HG03280 (cell line): ENCODE measurements around the gene PTPRN2.
"Not testable (repeated sequence)": the region's sequence is repeated elsewhere in the genome, so short reads cannot be mapped to it uniquely, and the experiment has no call there.

Experiments
- ATAC-seq: cut with Tn5 transposase; IDR thresholded peaks from one replicate; pipeline ENCODE4 v1.9.1; 2021; ENCODE audit warnings: mild to moderate bottlenecking, moderate library complexity; ENCODE audit not compliant: unreplicated experiment

Gene PTPRN2

DNA sequence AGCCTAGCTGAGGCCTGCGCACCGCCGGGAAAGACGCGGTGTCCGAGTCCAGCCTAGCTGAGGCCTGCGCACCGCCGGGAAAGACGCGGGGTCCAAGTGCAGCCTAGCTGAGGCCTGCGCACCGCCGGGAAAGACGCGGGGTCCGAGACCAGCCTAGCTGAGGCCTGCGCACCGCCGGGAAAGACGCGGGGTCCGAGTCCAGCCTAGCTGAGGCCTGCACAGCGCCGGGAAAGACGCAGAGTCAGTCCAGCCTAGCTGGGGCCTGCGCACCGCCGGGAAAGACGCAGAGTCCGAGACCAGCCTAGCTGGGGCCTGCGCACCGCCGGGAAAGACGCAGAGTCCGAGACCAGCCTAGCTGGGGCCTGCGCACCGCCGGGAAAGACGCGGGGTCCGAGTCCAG is 161.9 kb downstream of the PTPRN2 start:
- not testable (repeated sequence) for ATAC-seq

DNA sequence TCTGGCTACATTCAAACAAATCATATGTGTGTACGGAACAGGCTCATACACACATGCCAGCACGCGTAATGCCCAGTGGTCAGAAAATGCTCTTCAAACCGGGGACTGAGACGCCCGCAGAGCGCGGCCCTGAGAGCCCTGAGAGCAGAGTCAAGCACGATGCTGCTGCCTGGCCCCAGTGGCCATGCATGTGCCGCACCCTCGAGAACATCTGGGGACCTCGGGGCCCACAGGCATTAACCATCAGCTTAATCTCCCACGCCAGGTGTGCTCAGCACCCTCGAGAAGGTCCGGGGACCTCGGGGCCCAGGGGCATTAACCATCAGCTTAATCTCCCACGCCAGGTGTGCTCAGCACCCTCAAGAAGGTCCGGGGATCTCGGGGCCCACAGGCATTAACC is 163.1 kb downstream of the PTPRN2 start:
- ATAC-seq = no peak

DNA sequence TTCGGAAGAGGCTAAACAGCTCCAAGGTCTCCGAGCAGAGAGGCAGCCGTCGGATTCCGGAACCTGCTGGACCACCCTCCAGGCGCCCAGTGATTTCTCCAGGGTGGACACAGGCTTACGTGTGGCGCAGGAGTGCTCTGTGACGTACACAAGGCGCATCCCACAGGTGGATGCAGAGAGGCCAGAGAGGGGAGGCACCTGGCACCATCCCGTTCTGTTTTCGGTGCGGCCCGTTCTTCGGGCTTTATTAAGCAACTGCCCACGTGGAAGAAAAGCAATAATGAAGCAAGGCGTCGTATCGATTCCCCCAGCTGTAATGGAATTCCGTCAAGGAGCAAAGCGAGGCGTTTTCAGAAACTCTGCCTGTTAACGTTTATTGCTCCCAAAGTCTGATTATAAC is 163.6 kb downstream of the PTPRN2 start:
- ATAC-seq = no peak

DNA sequence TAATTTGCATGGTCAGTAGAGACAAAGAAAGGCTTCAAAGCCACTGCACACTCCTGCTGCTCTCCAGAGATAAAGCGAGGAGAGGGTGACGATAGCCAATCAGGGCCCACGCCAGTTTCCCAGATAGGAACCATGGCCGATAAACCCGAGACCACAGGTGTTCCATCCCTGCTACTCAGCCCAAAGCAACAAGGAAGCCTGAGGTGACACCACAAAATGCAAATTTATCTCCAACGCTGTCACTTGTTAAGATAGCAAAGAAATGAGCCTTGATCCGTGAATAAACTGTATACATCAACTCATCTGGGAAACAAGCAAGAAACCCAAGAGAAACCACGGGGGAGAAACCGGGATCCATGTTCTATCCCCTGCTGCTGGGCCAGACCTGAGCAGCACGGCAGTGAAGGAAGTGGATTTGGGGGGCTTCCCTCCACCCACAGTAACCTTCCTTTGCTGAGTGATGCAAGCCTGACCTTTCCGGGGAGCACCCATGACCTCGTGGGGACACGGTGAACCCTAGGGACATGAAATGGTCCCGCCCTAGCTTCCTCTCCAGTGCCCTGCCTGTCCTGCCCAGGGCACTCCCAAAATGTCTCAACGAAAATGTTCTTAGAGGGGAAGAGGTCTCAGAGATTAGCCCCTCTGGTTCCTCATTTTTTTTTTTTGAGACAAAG is 164.6 kb downstream of the PTPRN2 start:
- ATAC-seq = no peak

DNA sequence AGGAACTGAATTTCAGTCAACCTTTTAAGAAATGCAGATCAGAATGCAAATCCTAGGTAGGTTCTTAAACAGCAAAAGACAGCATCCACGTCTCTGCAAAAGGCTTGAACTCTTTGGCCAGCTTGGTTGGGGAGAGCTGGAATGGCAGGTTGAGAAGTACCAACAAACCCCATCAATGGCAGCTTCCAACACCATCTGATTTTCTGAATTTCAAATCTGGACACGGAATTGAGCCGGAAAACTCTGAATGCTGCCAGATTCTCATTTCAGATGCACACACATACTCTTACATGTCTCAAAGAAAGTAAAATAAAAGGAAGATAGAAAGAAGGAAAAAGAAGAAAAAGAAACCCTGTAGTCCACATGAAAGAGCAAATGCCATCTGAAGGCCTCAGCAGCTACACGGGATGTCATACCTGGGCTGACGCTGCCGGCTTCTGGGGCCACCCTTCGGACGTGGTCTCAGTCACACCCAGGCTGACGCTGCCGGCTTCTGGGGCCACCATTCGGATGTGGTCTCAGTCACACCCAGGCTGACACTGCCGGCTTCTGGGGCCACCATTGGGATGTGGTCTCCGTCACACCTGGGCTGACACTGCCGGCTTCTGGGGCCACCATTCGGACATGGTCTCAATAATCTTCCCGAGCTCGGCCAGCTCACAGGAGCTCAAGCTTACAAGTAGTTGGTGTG is 165.3 kb downstream of the PTPRN2 start:
- ATAC-seq = no peak

DNA sequence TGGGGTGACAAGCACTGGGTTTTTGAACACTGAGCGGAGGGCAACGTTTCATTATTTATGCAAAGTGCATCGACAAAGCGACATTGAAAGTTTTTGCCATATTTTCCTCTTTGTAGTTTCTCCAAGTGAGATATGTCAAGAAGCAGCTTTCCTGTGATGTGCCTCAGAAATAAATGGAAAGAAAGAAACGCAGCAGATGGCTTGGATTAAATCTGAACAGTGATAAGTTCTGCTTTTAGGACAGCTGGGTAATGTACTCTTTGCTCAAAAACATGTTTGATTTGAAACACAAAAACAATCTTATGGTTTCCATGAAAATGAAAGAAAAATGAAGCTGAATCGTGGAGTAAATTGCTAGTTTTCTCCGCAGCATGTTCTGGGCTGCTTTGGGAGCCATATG is 166.3 kb downstream of the PTPRN2 start:
- ATAC-seq = no peak

DNA sequence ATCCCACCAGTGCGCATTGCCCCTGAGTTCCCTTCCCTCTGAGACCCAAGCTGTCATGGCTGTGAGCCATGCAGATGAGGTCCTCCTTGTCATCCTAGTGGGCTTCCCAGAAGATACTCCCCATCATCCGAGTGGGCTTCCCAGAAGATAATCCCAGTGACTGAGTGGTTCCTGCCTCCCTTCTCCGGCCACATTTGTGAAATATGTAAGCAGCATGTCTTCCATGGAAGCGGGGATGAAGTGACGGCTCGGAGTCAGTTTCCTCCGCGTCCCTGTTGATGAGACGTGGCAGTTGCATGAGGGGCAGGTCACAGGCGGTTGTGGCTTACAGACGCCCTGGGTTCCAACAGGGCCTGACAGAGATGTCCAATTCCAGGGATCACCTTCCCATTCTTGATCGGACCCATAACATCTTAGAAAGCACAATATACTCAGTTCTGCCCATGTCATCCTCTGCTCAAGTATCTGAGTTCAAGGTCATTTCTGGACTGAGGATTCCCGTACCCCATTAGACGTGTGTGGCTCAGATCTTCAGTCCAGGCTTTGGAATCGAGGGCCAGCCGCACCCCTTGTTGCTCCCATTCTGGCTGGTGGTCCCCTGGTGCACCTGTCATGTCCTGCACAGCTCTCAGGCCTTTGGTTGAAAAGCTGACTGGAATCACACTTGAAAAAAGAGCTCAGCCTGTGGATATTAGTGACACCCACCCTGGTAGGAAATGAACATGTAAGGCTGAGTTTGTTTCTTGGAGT is 166.9 kb downstream of the PTPRN2 start:
- no peak for ATAC-seq

DNA sequence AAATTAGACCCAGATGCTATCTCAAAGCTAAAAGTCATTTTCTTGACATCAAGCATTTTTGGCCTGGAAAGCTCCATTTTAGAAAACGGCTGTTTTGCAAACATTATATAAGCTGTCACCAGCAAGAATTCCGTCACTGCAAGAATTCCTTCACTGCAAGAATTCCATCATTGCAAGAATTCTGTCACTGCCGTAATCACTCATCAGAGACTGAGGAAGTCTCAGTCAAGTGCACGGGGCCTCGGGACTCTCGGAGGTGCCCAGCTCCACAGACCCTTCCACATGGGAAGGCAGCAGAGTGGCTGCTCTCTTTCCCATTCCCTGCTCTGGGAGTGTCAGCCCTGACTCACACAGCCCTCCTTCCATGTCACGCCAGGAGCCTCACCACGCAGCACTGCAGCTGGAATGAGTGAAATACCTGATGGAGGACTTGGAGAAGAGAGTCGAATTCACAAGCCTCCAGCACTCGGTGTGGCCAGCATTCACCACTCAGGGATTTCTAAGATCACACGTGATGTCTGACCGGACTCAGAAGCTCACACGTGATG is 168.3 kb downstream of the PTPRN2 start:
- ATAC-seq = no peak

DNA sequence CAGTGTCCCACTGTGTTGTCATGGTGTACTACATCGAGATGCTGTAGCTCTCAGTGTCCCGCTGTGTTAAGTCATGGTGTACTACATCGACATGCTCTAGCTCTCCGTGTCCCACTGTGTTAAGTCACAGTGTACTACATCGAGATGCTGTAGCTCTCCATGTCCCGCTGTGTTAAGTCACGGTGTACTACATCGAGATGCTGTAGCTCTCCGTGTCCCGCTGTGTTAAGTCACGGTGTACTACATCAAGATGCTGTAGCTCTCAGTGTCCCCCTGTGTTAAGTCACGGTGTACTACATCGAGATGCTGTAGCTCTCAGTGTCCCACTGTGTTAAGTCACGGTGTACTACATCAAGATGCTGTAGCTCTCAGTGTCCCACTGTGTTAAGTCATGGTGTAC is 169.2 kb downstream of the PTPRN2 start:
- ATAC-seq = not testable (repeated sequence)

DNA sequence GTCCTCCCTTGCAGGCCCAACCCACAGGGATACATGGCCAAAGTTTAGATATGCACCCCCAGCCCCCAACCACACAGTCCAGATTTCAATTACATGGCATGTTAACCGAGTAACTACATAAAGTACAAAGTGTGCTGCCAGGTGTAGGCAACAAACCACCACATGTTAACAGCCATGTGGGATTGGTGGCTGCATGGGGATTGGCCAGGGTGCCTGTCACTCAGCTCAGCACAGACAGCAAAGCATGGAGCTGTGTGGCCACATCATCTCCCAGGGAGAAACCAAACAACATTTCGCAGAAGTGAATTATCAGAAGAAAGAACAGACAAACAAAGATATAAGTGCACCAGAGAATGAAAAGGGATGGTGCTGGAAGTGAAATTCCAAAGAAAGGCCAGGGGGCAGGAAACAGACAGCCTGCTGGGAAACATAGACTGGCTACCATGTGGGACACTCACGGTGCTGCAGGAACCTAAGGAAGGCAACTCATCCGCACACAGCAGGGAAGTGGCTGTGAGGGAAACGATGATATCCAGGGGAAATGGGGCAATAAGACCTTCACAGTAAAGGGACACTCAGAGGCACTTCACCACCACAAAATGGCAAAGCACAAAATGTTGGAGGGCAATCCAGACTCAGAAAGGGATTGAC is 171.2 kb downstream of the PTPRN2 start:
- no peak for ATAC-seq

DNA sequence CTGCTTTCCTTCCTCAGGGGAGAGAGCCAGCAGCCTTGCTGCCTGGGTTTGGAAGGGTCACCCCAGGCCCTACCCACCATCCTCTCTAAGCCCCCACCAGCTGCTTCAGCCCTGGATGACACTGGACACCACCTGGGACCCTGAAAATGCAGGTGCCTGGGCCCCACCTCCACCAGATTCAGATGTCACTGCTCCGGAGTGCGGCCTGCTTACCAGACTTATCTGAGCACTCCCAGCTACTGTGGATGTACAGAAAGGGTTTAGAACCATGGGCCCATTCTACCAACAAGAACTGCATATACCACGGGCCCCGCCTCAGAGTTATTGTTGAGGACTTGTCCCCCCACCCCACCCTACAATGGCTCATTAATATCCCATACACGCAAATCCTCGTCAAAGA is 172.3 kb downstream of the PTPRN2 start:
- no peak for ATAC-seq

DNA sequence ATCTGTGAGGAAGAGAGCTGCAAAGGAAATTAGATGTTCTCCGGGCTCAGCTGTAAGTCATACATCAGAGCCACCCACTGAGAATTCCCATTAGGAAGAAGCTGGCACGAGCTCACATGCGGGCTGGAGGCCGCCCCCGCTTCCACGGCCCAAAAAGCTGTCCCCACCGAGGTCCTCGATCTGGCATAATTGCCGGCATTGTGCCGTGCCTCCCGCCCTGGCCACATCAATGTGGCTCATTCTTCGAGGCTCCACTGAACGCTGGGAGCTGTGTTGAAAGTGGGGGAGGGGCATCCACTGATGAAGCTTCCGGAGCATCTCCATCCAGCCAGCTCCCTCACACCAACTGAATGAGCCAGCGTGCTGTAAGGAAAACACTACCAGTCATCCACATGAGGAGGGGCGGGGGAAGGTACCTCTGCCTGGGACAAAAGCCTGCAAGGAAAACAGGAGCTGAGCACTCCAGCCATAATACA is 173.1 kb downstream of the PTPRN2 start:
- no peak for ATAC-seq

DNA sequence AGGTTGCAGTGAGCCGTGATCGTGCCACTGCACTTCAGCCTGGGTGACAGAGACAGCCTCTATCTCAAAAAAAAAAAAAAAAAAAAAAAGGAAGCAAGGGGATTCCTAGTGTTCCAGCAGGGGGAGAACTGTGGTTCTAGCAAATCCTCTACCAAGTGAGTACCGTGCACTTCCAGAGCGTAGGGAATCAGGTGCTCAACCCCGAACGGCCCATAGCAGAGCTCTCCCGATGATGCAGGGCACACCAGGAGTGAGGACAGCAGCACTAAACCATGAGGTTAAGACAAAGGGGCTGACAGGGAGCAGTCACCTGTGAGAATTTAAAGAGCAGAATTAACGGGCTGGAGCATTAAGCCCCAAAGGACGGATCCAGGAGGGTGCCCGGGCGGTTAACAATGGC is 173.6 kb downstream of the PTPRN2 start:
- ATAC-seq = no peak

DNA sequence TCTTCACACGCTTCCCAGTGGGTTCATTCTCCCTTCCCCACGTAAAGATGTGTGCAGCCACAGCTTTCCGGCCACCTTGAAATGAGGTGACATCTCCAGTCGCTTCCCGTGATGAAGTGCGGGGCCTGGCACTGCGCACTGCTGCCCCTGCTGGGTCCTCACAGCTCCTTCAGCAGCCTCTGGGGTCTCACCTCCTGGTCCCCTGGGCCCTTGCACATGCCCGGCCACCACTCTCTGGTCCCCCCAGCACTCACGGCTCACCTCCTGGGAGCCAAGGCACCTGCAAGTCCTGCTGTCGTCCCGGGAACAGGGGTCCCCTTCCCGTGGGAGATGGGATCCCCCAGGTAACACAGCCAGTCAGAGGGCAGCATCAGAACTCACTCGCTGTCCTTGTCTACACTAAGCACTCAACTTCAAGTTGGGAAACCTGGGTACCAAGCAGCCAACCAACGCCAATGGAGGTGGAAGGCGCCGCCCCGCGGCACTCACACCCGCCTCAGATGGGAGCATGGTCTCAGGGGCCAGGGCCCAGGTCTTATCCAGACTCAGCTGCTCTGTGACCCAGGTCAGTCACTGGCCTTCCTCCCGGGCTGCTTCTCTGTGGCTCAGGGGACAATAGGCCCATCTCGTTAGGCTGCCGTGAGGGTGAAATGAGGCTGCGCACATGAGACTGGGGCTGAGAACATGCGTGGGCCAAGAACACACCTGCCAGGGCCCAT is 176.2 kb downstream of the PTPRN2 start:
- no peak for ATAC-seq

DNA sequence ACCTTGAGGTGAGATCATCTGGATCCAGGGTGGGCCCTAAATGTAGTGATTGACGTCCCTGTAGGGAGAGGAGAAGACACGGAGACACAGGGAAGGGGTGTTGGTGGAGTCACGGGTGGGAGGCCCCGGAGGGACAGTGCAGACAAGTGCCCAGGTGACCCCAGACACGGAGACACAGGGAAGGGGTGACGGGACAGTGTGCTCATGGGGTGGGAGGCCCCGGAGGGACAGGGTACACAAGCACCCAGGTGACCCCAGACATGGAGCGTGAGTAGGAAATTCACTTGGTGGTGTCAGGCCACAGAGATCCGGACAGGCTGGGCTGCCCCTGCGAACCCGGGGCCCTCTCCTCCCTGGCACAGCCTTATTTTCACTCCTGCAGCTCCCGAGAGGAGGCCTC is 176.9 kb downstream of the PTPRN2 start:
- no peak for ATAC-seq

DNA sequence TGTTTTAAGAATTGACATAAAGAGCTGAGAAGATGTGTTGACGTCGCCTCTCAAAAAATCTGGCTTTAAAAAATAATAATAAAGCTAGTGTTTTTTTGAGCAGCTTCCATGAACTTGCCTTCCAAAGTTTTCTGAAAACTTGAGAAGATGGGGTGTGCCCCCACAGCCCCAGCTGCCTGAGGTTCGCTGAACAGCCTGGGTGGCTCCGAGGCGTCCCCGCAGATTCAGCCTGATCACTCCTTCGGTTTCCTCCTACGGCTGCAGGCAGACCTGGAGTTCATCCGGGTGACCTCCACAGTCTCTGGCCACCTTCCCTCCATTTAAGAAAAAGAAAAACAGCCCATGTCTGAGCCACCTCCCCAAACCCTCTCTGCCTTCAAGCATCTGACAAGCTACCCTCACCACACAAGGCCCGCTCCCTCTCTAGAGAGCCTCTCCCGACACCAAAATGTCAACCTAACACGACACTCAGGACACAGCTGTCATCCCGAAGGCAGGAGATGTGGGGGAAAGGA is 177.8 kb downstream of the PTPRN2 start:
- ATAC-seq = no peak

DNA sequence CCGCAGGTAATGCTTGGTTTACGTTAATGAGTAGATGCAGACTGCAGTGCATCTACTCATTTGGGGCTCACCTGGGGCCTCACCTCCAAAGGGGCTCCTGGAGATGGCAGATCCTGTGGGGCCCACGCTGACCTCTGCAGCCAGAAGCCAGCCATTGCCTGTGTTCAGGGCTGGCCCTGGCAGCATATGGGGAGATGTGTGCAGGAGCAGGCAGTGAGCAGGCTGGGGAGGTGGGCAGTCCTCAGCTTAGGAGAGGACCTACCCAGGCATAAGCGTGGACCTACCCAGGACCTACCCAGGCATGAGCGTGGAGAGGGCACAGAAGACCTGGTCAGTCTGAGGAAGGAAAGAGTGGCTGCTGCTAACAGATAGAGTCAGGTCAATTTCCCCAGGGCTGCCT is 178.5 kb downstream of the PTPRN2 start:
- ATAC-seq = no peak

DNA sequence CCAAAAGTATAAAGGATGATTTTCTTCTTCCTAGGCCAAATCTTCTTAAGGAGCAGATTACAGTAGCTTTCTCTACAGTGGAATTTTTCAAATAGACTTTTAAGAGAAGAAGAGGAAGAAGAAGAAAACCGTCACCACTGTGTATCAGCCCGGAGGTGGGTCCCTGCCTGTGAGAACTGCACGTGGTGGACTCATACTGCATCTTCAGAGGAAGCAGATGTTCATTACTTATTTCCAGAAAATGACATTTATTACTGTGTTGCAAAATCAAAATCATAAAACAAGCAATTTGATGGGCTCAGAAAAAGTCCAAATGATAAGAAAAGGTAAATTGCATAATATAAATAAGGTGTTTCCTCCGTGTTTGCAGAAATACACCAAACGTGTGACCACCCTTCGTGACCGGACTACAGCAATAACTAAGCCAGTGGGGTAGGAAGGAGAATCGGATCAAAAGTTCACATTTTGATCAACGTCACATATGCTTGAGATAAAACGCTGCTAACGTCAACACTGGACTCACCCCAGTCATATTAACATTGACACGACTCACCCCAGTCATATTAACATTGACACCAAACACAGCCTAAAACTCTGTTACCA is 179.2 kb downstream of the PTPRN2 start:
- ATAC-seq = no peak

DNA sequence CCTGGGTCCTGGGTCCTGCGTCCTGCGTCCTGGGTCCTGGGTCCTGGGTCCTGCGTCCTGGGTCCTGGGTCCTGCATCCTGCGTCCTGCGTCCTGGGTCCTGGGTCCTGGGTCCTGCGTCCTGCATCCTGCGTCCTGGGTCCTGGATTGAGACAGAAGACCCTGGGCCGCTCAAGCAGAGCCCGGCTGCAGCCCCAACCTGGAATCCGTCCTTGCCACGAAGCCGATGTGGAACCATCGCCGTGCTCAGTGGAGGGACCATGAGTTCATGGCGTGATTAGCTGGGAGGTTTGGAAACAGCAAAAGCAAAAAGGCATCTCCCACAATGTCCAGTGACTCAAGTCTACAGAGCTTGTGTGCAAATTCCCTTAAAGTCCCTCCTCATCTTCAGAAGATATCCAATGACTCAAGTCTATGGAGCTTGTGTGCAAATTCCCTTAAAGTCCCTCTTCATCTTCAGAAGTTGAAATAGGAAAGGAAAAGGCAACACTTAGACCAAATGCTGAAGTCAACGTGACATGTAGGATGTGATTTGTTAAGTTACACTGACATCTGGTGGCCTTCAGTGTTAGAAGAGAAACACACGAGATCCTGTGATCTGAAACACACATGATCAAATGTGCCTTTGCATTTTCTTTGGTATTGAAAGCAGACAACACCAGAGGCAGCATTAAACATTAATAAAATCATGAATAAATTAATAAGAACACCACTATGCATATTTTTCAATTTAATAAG is 179.9 kb downstream of the PTPRN2 start:
- no peak for ATAC-seq
